ENCODE results near the gene IQSEC1.

Gene IQSEC1

DNA sequence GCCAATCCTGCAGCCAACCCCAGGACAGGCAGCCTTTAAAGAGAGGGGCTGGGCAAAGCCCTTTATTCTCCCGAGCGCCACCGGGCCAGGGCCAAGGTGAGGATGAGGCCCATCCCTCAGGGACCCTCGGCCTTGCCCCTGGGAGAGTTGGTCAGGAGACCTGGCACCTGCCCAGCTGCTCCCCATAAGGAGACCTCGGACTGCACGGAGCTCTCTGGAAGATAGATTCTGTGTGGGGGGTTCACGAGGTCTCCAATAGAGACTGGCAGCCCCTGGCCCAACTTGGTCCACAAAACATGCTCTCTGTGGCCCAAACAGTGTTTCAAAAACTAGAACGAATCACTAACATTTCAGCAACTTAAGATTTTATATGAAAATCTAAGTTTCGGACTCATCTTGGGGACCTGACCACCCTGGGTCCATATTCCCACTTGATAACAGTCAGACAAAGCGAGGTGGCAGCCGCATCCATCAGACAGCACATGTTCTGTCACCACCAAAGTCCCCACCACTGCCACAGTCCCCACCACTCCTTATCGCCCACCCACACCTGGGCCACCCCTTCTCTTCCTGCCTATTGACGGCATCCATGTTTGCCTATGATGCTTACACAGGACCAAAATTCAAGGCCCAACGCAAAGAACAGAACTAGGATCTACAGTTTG lies 117.4 kb downstream of the IQSEC1 start:
- DNase-seq (ENCODE audit: low spot score) (no peak), FAIRE-seq (no peak)

DNA sequence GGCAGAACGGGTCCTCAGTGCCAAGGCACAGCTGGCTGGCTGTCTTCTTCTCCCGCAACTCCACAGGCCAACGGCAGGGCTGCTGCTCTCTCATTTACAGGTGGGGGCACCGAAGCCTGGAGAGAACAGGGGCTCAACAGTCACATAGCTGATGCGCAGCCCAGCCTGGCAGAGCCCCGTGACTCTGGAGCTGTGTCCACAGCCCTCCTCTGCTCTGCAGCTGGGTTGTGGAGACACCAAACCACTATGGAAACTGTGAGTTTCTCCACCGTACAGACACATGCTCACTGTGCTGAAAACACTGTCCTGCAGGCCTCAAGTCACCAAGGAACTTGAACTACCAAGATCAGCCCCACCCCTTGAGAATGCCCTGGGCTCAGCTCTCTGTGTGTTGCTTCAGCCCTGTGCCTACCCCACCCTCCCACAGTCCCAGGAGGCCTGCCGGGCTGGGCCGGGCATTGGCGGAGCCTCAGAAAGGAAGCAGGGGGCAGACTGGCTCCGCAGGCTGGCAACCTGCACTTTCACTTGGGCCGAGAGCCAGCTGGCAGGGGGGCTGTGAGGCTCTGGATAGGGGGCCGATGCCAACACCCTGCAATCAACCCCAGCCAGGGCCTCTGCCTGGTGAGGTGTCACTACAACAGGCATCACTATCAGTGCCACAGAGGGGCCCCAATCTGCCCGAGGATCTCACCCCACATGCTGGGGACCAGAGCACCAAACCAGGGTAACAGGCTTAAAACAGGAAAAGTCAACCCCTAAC lies 118.2 kb downstream of the IQSEC1 start:
- FAIRE-seq (no peak), DNase-seq (ENCODE audit: low spot score) (peak; percentile 16)

DNA sequence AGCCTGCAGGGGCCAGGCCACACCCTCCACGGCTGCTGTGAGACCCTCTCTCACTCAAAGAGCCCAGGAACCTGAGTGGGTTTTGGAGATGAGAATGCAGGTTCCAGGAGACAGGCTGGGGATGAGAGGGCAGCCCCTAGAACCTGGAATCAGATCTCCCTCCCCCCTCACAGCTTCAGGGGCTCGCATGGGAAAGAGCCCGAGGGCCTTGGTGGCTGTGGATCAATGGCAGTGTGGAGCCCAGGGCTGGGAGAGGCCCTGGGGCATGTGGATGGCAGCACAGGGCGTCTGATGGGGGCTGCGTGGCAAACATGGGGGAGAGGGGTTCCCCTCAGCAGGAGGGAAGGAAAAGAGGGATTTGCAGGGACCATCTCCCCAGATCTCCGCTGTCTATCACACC lies 119.0 kb downstream of the IQSEC1 start:
- no peak for FAIRE-seq
- no peak for DNase-seq (ENCODE audit: low spot score)

DNA sequence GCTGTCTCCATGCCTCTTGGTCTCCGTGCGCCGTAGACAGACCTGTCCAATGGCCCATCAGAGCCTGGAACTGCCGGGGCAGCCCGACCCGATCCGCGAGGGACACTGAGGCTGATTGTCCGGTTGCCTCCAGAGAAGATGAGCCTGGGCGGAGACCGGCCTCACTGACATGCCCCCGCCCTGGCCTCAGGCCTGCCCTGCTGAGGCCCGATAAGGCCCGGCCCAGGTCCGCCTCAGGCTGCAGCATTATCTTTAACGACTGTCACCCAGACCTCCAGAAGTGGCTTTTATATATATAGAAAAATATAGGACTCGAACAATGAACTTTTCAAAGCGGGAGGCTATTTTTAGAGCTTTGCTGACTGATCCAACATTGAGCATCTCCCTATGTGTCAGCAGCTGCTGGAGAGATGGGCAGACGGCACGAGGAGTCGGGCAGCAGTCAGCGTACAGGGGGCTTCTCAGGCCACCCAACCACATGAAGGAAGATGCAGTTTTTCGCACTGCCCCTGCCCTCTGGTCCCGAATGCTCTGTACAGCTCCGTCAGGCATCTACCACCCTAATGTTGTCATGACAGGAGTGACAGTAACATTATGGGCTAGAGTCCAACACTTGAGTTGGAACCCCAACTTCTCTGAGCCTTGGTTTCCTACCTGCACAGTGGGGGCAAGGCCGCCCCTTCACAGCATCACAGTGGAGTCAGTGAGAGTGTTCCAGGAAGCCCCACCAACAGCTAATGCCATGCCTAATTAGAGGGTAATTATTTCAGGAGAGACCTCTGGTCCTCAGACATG lies 119.8 kb downstream of the IQSEC1 start:
- FAIRE-seq (no peak), DNase-seq (ENCODE audit: low spot score) (no peak)

DNA sequence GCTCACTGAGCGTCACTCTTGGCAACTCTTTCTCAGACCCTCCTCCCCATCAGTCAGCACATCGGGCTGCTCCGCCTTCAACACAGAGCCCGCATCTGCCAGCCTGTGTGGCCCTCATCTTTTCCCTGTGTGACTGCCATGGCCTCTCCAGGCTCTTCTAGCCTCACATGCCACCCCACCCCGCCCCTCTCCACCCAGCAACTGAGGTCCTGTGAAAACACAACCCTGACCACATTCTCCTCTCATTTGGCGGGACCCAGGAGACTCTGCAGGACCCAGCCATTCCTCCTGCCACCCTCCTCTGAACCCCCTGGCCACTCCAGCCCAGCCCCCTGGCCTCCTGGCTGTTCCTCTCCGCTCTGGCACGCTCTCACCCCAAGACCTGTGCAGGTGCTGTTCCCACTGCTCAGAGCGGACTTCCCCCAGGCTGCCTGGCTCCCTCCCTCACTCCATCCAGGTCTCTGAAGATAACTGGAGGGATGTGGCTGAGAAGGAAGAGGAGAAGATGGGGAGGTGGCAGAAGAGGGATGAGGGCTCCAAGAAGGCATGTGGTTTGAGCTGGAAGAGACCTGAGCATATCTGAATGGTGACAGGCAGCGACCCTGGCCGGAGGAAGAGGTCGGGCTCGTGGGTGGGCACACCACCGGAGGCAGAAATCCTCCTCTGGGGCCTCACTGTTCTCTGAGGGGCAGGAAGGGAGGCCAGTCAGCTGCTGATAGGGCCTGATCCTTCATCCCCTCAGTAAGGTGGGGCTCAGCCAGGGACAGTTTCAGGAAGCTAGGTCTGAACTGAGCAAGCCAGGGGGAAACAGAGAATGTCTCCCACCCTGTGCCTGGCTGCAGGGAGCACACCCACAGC lies 120.7 kb downstream of the IQSEC1 start:
- no peak for DNase-seq (ENCODE audit: low spot score)
- no peak for FAIRE-seq

DNA sequence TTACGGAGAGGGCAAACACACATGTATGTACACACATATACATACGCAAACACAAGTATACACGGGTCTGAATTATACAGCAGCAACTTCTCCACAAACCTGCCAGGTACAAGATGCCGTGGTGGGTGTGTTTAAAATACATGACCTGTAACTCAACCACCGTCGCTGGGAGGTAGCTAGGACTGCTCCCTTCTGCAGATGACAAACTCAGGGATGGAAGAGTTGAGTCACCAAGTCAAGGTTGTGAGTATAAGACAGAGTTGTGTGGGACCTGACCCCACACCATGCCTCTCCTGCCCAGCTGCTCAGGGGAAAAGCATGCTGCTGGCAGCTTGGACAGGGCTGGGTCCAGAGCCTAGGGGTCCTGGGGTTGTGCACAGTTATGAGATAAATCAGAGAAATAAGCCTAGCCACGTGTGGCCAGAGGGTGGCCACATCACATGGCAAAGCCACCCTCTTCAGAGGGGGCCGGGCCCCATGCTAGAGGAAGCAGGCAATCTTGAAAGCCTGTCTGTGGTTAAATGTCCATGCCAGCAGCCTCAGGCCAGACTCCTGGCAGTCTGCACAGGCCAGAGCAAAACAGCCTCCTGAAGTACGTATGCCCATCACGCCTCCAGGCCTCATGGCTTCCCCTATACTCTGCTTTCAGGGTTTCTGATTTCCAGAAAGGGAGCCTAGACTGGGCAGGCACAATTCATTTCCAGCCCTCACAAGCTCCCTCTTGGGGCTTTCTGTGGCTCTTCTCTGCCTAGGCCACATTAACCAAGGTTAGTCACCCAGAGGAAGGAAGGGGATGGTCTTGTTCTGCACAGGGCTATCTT lies 124.1 kb downstream of the IQSEC1 start:
- FAIRE-seq, result no peak
- DNase-seq (ENCODE audit: low spot score), result peak; percentile 42

DNA sequence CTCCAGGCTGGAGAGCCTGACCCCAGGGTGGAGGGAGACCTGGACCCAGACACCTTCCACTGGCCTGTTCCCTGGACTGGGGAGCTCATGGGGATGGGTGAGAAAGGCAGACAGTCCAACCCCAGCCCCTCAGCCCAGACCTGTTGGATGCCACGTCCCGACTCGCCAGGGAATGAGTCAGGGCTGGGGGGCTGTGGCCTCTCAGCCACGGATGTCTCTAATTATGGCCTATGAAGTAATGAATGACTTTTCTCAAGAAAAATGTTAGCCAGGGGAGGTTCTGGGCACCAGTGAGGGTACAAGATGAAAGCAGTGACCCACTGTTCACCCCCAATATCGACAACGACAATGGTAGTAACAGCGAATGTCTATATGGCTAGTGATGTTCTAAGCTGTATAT lies 124.9 kb downstream of the IQSEC1 start:
- DNase-seq (ENCODE audit: low spot score) (no peak), FAIRE-seq (no peak)

DNA sequence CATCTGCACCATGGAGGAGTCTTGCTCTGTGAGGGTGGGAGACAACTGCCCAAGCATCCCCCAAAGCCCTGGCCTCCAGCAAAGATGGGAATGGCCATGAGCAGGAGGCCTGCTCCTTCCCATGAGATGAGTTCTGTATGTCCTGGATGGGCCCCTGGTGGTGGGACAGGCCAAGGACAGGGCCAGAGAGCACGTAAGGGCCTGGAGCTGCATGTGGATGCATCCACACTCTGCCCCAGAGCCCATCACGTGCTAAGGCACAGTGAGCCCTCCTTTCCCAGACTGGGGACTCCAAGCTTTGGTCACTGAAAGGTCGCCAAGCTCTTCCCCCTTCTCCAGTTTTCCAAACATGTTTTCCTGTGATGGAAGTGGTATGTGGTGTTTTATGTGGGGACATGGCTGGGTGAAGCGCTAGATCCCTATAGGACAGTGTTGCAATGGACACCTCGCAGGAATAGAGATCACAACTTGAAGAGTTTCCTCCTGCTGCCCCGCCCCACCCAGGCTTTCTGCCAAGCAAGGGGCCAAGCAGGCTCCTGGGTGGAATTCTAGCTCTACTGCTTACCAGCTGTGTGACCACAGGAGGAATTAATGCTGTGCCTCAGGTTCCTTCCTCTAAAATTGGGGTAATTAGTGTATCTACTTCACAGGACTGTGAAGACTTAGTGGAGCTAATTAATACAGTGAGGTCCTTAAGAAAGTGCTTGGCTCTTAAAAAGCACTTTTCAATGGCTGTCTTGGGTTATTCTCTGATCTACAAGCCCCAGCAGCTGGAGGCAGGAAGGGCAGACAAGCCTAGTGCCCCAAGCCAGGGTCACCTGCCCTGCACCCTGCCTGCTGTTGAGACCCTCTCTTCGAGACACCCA lies 125.5 kb downstream of the IQSEC1 start:
- DNase-seq (ENCODE audit: low spot score) (peak; percentile 52), FAIRE-seq (no peak)

DNA sequence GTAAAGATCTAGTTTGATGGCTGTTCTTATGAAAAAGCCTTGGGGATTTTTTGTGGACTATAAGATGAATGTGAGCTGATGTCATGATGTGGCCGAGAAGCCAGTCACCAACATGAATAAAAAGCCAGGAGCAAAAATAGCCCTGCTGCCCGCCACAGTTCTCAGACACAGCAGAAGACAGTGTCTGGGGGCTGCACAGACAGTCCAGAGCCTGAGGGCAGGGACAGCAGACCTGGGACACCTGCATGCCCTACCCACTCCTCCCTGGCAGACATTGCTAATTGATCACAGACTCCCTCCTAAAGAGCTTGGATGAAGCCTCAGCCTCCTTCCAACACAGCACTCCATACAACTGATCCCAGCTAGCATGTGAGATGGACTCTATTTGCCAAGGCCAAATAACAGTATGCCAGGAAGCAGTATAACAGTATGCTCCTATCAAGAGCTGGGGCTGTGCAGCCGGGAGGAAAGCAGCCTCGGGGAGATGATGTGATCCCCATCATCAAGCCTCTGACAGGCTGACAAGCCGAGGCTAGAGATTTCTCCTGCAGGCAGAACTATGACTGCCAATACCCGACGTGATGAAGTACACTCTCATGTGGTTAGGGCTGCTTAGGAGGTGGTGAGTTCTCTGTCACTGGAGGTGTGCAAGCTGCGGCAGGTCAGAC lies 126.4 kb downstream of the IQSEC1 start:
- FAIRE-seq (no peak), DNase-seq (ENCODE audit: low spot score) (no peak)

DNA sequence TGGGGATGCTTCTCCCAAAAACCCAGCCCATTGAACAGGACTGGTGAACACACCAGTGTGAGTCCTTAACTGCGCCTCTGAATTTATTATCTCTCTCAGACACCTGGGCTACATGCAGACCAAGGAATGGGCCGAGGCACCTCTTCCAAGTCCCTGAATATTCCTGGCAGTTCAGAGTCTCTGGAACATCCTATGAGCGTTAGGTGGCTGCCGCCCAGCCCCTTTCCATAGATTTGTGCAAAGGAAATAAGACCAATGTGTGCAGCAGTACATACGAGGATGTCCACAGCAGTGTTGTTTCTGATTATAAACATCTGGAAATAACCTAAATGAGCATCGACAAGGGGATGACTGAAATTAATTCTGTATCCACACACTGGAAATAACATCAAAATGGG lies 127.0 kb downstream of the IQSEC1 start:
- FAIRE-seq, result no peak
- no peak for DNase-seq (ENCODE audit: low spot score)

DNA sequence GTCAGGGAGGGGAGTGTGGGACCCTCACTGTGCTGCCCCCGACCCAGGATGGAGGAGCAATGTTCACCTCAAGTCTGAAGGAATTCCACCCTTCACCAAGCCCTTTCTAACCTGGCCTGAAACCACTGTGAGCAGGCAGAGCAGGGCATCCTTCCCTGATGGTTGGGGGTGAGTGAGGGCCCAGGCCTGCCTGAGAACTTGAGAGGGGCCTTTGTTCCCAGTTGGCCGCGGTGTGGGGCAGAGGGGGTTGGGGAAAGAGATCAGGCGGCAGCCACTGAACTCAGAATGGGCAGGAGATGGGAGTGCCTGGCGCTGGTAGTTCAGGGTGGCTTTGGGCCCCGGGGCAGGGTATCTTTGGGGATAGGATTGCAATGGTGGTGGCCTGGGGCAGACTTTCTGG lies 128.4 kb downstream of the IQSEC1 start:
- DNase-seq (ENCODE audit: low spot score) (no peak), FAIRE-seq (no peak)

DNA sequence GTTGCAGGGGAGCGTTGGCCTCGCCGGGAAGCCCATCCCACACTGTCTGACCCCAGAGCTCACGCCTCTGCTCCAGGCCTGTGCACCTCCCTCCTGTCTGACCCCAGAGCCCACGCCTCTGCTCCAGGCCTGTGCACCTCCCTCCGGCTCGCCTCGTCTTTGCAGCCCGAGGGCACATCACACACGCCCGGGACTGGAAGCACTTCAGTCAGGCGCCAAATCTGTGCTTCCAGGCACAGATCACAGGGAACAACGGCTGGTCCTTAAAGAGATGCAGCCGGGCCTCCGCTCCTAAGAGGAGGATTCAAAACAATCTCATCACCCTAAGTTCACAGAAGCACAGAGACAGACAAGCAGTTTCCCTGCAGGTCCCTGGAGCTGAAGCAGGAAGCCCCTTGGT lies 128.8 kb downstream of the IQSEC1 start:
- FAIRE-seq (no peak), DNase-seq (ENCODE audit: low spot score) (no peak)

DNA sequence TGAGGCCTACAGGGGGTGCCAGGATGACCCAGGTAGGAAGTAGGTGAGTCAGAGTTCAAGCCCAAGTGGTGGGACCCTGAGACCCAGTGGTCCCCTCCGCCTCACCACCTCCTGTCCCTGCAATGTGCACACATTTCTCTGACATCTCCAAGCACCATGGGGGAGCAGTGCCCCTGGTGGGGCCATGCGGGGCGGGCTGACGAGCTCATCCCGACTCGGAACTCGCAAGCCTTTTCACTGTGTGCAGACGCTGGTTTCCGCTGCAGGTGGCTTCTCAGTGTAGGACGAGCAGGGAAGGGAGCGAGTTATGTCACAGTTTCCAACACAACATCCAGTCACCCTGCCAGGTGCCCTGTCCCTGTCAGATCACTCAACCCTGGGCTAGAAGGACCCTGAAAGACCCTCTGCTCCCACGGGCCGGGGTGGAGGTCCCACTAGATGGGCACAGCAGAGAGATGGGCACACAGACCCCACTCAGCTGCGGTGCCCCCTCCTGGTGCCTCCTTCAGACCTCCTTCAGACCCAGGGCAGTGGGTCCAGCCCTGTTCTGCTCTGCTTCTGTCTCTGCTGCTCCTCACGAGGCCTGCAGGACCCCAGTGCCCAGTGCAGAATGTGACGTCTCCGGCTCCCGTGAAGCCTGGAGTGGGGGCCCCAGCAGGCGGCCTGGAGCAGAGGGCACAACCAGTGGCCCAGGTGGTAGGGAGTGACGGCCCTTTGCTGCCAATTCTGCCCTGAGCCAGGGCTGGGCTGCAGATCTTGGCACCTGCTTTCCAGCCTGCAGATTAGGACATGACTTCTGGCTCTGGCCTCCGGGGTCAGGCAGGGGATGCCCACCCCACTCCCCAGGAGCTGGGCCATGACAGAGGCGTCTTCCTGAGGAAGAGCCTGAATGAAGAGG lies 129.9 kb downstream of the IQSEC1 start:
- DNase-seq (ENCODE audit: low spot score) (no peak), FAIRE-seq (no peak)

DNA sequence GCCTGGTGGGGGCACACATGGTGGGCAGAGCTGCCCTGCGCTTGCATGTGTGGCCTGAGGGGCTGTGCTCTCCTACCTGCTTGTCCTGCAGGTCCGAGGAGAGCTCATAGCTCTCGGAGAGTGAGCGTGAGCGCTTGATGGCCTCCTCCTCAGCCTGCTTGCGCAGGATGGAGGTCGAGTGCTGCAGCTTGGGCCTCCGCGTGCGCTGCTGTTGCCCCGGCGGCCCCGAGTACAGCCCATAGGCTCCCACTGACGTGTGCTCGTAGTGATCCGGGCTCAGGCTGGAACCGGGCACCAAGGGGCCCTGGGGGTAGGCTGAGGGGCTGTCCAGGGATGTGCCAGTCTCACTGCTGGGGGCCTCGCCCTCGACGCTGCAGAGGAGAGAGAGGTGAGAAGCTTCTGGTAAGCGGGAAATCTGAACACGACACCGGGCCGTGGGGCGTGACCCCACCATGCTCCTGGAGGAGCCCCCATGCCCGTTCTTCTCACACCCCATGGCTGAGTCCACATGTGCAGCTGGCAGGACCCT lies 131.7 kb downstream of the IQSEC1 start:
- DNase-seq (ENCODE audit: low spot score) (no peak), FAIRE-seq (no peak)

DNA sequence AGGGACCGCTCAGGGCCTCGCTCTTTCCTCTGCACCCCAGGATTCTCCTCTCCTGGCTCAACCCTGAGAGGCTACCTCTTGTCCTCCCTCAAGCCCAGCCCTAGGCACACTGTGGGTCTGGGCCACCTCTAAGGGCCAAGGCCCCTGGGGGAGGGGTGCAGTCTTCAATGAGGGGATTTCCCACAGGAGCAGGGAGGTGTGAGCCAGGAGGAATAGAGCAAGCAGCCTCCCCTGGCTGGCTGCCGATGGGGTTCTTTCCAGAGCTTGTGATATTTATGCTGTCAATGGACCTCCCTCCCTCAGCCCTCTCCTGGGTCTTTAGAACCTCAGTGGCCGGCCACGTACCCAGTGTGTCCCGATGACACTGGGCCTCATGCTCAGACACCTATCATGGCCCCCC lies 132.4 kb downstream of the IQSEC1 start:
- no peak for FAIRE-seq

DNA sequence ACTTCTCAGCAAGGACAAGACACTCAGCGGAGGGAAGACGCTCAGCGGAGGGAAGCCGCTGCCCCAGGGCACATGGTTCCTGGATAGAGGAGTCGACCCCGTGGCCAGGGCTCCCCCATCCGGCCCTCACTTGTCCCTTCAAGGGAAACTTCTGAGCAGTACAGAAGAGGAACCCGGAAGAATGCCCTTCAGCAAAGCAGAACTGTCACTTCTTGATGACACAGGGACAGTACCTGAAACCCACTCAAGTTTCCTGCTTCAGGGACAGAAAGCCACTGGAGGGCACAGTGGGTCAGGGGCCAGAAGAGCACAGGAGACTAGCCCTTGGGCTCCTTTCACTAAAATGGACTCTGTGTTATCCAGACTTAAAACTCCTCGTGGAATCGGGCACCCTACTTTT lies 134.1 kb downstream of the IQSEC1 start:
- FAIRE-seq (no peak), DNase-seq (ENCODE audit: low spot score) (no peak)

More for the DNA sequence above, 132.4 kb downstream of the IQSEC1 start:
- DNase-seq (ENCODE audit: low spot score), result no peak

DNA sequence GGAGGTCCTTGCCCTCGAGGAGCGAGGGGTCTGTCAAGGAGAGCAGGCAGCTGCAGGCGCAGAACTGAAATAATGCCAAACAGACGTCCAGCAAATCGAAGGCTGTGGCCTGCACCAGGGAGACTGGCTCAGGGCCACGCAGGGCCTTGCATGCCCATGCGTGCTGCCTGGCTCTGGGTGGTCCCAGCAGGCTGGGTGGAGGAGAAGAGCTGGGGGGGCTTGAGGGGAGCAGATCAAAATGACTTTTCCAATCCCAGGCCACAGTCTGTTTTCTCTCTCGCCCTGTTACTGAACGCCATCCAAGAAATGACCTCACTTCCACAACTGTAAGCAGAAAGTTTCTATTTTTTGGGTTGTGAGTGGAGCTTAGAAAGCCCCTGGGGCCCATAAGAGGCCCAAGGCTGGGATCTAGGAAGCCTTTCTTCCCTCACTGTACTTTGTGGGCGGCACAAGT lies 134.9 kb downstream of the IQSEC1 start:
- no peak for DNase-seq (ENCODE audit: low spot score)
- FAIRE-seq, result no peak

Measured in urothelium cell line (cell line).